Stimulated activated CD8-positive, alpha-beta memory T cell treated with anti-CD3 and anti-CD28 coated beads, Interleukin-15, amount 100 ng/mL, for 24 hours (primary cell): ENCODE results near the gene CDH4.
"Not testable (repeated sequence)": the region's sequence is repeated elsewhere in the genome, so short reads cannot be mapped to it uniquely, and the experiment has no call there.

ENCODE experiments used
- DNase-seq: peaks from one replicate; pipeline ENCODE4 v3.0.0-alpha.2; 2020; ENCODE audit warnings: low read depth

CDH4 gene

GRCh38 chr20:61978491-61978890 is 726.4 kb downstream of the CDH4 start:
- DNase-seq = no peak

GRCh38 chr20:61979090-61979489 is 727.0 kb downstream of the CDH4 start:
- no peak for DNase-seq

GRCh38 chr20:61979701-61980635 is 727.9 kb downstream of the CDH4 start:
- DNase-seq = no peak

GRCh38 chr20:61980647-61981583 is 728.9 kb downstream of the CDH4 start:
- no peak for DNase-seq

GRCh38 chr20:61981691-61982090 is 729.6 kb downstream of the CDH4 start:
- DNase-seq = not testable (repeated sequence)

- DNase-seq = no peak
Observed at GRCh38 chr20:61982191-61982950, 730.3 kb downstream of the CDH4 start.

GRCh38 chr20:61982951-61983315 is 730.9 kb downstream of the CDH4 start:
- no peak for DNase-seq

GRCh38 chr20:61983965-61984364 is 731.9 kb downstream of the CDH4 start:
- no peak for DNase-seq

- DNase-seq = not testable (repeated sequence)
Observed at GRCh38 chr20:61984431-61984830, 732.4 kb downstream of the CDH4 start.

- no peak for DNase-seq
Observed at GRCh38 chr20:61985096-61985495, 733.0 kb downstream of the CDH4 start.

GRCh38 chr20:61986762-61987321 is 734.8 kb downstream of the CDH4 start:
- DNase-seq = no peak

- DNase-seq = no peak
Observed at GRCh38 chr20:61988665-61989064, 736.6 kb downstream of the CDH4 start.

GRCh38 chr20:61989741-61990140 is 737.7 kb downstream of the CDH4 start:
- no peak for DNase-seq
